H1 (cell line): Measurements from ENCODE around the gene IGF2R.

Source experiments
- CHD2 ChIP-seq: IDR thresholded peaks from 2 replicates; pipeline ENCODE4 v1.6.1; 2012; ENCODE audit warnings: low read length, improper control_type of control experiment
- CTCF ChIP-seq, 3 experiments: IDR thresholded peaks; 1 replicate in 2 of 3; 2 replicates in 1 of 3; pipeline versions ENCODE4 v1.5.1 to v1.6.1; 2011; ENCODE audit warnings: low read length in 3 of 3, mild to moderate bottlenecking in 3 of 3, inconsistent platforms in 2 of 3, low read depth in 1 of 3, moderate library complexity in 1 of 3; ENCODE audit not compliant: insufficient read depth in 1 of 3; ENCODE audit errors: control extremely low read depth in 1 of 3
- EZH2 ChIP-seq: fragments of 200-600 bp; sonication (generic); IDR thresholded peaks from 2 replicates; pipeline ENCODE4 v1.7.1; 2012; ENCODE audit warnings: low read depth, mild to moderate bottlenecking, moderate library complexity, low read length, inconsistent platforms; ENCODE audit not compliant: severe bottlenecking
- GTF2F1 ChIP-seq: IDR thresholded peaks from 2 replicates; pipeline ENCODE4 v1.6.1; 2012; ENCODE audit warnings: low read depth, low read length, improper control_type of control experiment, borderline replicate concordance
- MAX ChIP-seq: IDR thresholded peaks from 2 replicates; pipeline ENCODE4 v1.6.1; 2012; ENCODE audit warnings: inconsistent platforms
- POLR2AphosphoS5 ChIP-seq: IDR thresholded peaks from 2 replicates; pipeline ENCODE4 v1.6.1; 2011; ENCODE audit warnings: low read depth, low read length

- TF ChIP-seq CTCF (IDR thresholded peaks at IDR 0.05; ENCODE audit: control extremely low read depth in 1 of 3, insufficient read depth in 1 of 3, low read depth in 1 of 3, low read length in 3 of 3) = no peak
- TF ChIP-seq EZH2 = no peak
- no peak for TF ChIP-seq GTF2F1
- no peak for TF ChIP-seq MAX
- TF ChIP-seq CHD2 = no peak
- no peak for TF ChIP-seq POLR2AphosphoS5
Observed at GRCh38 chr6:160005211-160005610, 36.3 kb downstream of the IGF2R start.
